Right atrium auricular region (tissue), 2 donors: Measurements from ENCODE around the gene UBE2L3. TPM values are rescaled to one million over a fixed set of nuclear protein-coding genes. Genes with fewer than 3 reads are reported as not detected.
A peak's percentile ranks its signal among the peaks of the same experiment; 100 is the strongest.

Source experiments
- DNase-seq: peaks from one replicate; pipeline ENCODE4 v3.0.0-alpha.2; 2019; ENCODE audit warnings: low spot score
- H3K27ac ChIP-seq, 2 donors: fragments of 200-600 bp; sonication (generic); 1 replicate in 1 of 2; 2 replicates in 1 of 2; pipeline ENCODE4 v1.5.1; 2016 to 2019
- H3K27me3 ChIP-seq, 2 donors: fragments of 200-600 bp; sonication (generic); one replicate each; pipeline versions ENCODE4 v1.5.1 to v1.6.0; 2017 to 2019
- H3K36me3 ChIP-seq: fragments of 200-600 bp; sonication (generic); one replicate; pipeline ENCODE4 v1.5.1; 2016
- H3K4me1 ChIP-seq, 2 donors: fragments of 200-600 bp; sonication (generic); one replicate each; pipeline versions ENCODE4 v1.5.1 to v1.6.0; 2017 to 2019
- H3K4me3 ChIP-seq, 2 donors: fragments of 200-600 bp; sonication (generic); 1 replicate in 1 of 2; 2 replicates in 1 of 2; pipeline ENCODE4 v1.5.1; 2017 to 2019; ENCODE audit warnings: mild to moderate bottlenecking in 1 of 2, moderate library complexity in 1 of 2
- H3K9me3 ChIP-seq, 2 donors: fragments of 200-600 bp; sonication (generic); one replicate each; pipeline ENCODE4 v1.5.1; 2019
- CTCF ChIP-seq, 2 donors: fragments of 200-600 bp; sonication (generic); IDR thresholded peaks; one replicate each; pipeline ENCODE4 v1.5.1; 2019; ENCODE audit warnings: antibody characterized with exemption in 2 of 2
- total RNA-seq, 2 donors: library from RNA; depleted of rRNA; stranded (reverse); fragments of >200 nt; gene quantifications; one replicate each; pipeline ENCODE4 v1.1.0, GENCODE V29; 2016

The UBE2L3 gene
- total RNA-seq, 2 donors from 2014 or later: 46.9 to 62.2 TPM

GRCh38 chr22:21626073-21626734, 58.7 kb downstream of the UBE2L3 start:
- H3K4me3 ChIP-seq: no peak overlapping the region
- H3K27ac ChIP-seq: no peak overlapping the region
- H3K27me3 ChIP-seq: no peaks in the 10 kb centered on the region
- TF ChIP-seq CTCF (IDR thresholded peaks at IDR 0.05): no peak
- no peak for DNase-seq
- H3K9me3 ChIP-seq: no peaks in the 10 kb centered on the region
- H3K4me1 ChIP-seq: peaks cover 0 to 45% of the 10 kb centered on the region in 2 donors
- peaks cover 7% of the 10 kb centered on the region for H3K36me3 ChIP-seq

DNA sequence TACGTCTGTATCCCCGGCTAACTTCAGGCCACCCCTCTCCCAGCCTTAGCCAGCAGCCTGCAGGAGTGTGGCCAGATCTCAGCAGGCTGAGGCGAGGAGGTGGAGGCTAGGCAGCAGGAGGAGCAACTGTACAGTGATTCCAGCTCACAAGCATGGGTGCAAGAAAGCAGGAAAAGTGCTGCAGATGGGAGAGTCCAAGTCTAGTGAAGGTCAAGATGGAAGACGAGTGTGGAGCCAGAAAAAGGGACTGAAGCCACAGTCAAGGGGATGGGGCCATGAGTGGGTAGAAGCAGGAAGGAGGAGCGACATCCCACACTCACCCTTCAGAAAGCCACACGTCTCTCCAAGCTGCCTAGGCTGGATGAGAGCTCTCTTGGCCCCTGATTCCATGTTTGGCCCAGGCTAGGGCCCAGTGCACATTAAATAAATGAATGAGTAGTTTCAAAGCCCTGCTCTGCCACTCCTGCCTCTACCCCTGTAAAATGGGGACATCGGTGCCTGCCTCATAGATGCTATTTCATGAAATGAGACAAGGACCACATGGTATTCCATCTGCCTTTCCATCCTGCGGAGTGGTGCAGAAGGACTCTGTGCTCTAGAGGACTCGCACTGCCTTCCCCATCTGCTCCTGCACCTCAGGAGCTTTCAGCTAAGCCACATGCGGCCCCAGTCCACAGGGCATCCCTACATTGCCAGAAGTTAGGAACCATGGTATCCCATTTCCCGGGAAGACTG, 59.4 kb downstream of the UBE2L3 start:
- Histone ChIP-seq H3K4me1 (peaks cover 0 to 44% of the 10 kb centered on the region in 2 donors), H3K27me3 (no peaks in the 10 kb centered on the region), H3K36me3 (peaks cover 7% of the 10 kb centered on the region), H3K4me3 (no peak overlapping the region), H3K9me3 (no peaks in the 10 kb centered on the region), H3K27ac (no peak overlapping the region)
- no peak for TF ChIP-seq CTCF (IDR thresholded peaks at IDR 0.05)
- DNase-seq: no peak

DNA sequence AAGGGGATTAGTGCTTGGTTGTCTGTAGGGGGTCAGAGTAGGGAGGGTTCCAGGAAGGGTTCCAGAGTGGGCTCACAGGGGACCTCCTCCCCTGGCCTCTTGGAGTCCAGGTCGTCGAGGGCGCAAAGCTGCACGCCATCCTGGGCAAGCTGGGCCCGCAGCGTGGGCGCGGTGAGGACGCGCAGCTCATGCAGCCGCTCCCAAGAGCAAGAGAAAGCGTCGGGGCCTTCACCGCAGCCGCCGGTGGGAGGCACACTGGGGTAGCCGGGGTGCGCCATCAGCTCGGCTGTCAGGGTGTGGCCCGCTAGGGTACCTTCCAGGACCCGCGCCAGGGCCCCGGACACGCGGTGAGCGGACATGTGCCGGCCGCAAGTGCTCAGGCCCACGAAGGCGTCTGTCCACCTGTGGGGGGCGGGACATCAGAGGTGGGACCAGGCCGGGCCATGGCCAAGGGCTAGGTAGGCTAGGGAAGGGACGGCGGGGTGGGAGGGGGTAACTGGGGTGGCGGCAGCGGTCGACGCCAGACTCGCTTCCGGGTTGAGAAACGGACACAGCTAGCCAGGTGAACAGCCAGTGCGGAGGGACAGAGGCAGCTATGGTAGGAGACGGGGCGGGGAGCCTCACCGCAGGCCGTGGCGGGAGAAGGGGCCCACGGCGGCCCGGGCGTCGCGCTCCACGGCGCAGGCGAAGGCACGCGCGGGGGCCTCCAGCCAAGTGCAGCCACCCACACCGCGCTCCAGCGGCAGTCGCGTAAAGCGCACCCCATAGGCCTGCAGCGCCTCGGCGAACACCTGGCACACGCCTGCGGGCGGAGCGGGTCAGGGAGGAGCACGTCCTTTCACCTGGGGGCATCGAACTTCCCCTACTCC, 61.1 kb downstream of the UBE2L3 start:
- H3K4me1 ChIP-seq: peaks cover 0 to 30% of the 10 kb centered on the region in 2 donors
- no peaks in the 10 kb centered on the region for H3K27me3 ChIP-seq
- peak overlapping the region; percentile 71 to 79 for H3K27ac ChIP-seq
- no peak for TF ChIP-seq CTCF (IDR thresholded peaks at IDR 0.05)
- peak overlapping the region; percentile 66 to 89 for H3K4me3 ChIP-seq
- H3K9me3 ChIP-seq: no peaks in the 10 kb centered on the region
- DNase-seq: no peak
- H3K36me3 ChIP-seq: peaks cover 1% of the 10 kb centered on the region

GRCh38 chr22:21629255-21630149, 62.0 kb downstream of the UBE2L3 start, which contains the start of gene YDJC:
YDJC (minus strand) TSS chr22:21630022; CDS start chr22:21630014, 8 bp downstream.
- TF ChIP-seq CTCF (IDR thresholded peaks at IDR 0.05): peak in 1 of 2 donors; percentile 35
- Histone ChIP-seq H3K27ac (peak within 1 kb of the TSS; percentile 71 to 79), H3K27me3 (no peaks in the 10 kb centered on the region), H3K4me3 (peak within 1 kb of the TSS; percentile 66 to 89), H3K4me1 (peaks cover 0 to 21% of the 10 kb centered on the region in 2 donors), H3K9me3 (no peaks in the 10 kb centered on the region), H3K36me3 (no peaks in the 10 kb centered on the region)
- no peak for DNase-seq

DNA sequence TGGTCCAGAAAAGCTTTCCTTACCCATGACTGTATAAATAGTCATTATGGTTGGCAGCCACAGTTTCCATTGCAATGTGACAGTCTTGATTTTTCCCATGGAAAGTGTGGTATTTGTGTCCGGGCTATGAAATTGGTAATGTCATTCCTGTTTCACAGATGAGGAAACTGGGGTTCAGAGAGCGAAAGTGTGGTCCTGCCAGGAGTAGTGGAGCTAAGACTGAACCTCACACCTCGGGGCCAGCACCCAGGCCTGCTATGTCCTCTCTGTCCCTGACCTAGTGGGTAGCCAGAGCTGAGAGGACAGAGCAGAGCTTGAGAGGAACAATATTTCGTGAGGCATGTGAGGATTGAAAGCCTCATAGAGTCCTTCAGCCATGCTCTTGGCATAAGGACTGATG, 63.5 kb downstream of the UBE2L3 start:
- Histone ChIP-seq H3K36me3 (no peaks in the 10 kb centered on the region), H3K9me3 (no peaks in the 10 kb centered on the region), H3K4me1 (peaks cover 0 to 11% of the 10 kb centered on the region in 2 donors), H3K4me3 (no peak overlapping the region), H3K27ac (no peak overlapping the region), H3K27me3 (no peaks in the 10 kb centered on the region)
- DNase-seq: no peak
- TF ChIP-seq CTCF (IDR thresholded peaks at IDR 0.05): no peak
